ENCODE results near the gene ARAP3. TPM values are rescaled to one million over a fixed set of nuclear protein-coding genes. Genes with fewer than 3 reads are reported as not detected.
A peak's percentile ranks its signal among the peaks of the same experiment; 100 is the strongest.

The ARAP3 gene
- total and polyA plus RNA-seq, 9 of the 15 experiments (the other 6 are each of a cell fraction or from before 2014, with no cell fraction given) = 0.83 to 25.7 (median 6.4) TPM

DNA sequence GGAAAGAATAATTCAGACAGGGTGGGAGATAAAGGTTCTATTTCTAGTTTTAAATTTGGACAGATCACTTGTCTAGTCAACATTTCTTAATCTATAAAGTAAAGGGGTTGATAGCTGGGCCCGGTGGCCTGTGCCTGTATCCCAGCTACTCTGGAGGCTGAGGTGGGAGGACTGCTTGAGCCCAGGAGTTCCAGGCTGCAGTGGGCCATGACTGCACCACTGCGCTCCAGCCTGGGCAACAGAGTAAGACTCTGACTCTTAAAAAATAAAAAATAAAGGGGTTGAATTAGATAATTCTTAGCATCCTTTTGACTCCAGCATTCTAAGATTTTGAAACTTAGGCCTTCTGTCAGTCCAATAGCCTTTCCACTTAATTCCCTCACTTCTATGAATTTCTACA lies 74.0 kb downstream of the ARAP3 start (continued):
- TF ChIP-seq PRMT5 (CRISPR knock-in tag; IDR thresholded peaks at IDR 0.05) = no peak

DNA sequence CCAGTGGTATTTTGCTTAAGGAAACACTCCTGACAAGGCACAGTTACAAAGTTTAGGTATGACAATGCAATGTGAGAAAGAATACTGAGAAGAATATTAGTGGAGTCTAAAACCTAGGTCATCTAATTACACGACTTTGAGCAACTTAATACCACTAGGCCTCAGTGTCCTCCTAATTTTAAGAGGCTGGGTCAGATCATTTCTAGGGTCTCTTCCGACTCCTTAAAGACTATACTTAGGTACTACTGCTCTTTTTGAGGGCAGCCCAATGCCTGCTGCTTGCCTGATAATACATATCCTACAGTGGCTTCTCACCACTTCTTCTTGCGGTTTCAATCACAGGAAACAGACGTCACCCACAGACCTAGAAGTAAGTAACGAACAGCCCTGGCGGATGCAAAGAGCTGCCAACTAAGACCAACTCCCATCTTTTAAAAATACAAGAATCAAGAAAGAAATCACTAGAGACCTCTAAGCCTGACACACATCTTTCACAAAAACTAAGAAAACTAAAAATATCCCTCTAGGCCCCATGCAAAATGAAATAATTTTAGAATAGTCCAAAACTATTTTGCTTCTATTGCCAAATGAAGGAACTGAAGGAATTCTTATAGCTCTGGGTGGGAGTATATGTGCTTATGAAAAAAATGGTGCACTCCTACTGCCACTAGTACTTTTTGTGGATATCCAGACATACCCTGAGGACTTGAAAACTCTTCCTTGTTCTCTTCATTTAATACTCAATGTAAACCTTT lies 76.3 kb downstream of the ARAP3 start:
- Histone ChIP-seq H3K27me3 (ENCODE audit: control insufficient read depth in 2 of 2, insufficient read depth in 2 of 2, low read length in 2 of 2) (no peaks in the 10 kb centered on the region), H3K27ac (ENCODE audit: extremely low read depth, low read depth, low read length) (peak overlapping the region; percentile 86), H3K36me3 (ENCODE audit: control insufficient read depth, insufficient read depth, low read length) (peaks cover 52% of the 10 kb centered on the region), H3K9me3 (replicated peaks; ENCODE audit: control insufficient read depth, insufficient read depth, low read depth, low read length) (no peaks in the 10 kb centered on the region), H3K4me1 (replicated peaks in 1 of 2; ENCODE audit: control insufficient read depth in 2 of 2, insufficient read depth in 2 of 2, low read length in 2 of 2) (peaks cover 9 to 54% of the 10 kb centered on the region in 2 experiments; a peak in 4 of 5 replicates), H3K9ac (ENCODE audit: insufficient read depth in 1 of 2, low read depth in 2 of 2, low read length in 2 of 2) (peak overlapping the region in 1 of 2 experiments; percentile 51; a peak in 2 of 4 replicates), H3K79me2 (ENCODE audit: control insufficient read depth, insufficient read depth, low read length) (peaks cover 99% of the 10 kb centered on the region), H3K4me2 (ENCODE audit: insufficient read depth, low read length) (peak overlapping the region; percentile 66), H2AFZ (ENCODE audit: low read depth, low read length) (no peak overlapping the region), H3K4me3 (no peak overlapping the region), H3K9me1 (ENCODE audit: control insufficient read depth, insufficient read depth, low read length) (no peaks in the 10 kb centered on the region), H4K20me1 (replicated peaks; ENCODE audit: control insufficient read depth, insufficient read depth, low read length) (0 out of 2 replicates have a peak, but pooled peaks cover 4% of the 10 kb centered on the region)
- in situ Hi-C loops (cut with MboI) (no loop called here), intact Hi-C loops (cut with micrococcal nuclease) (loop anchor here (1.0 to 2.0 kb wide), 2 partner anchors 8 to 13 kb away; partner anchors contain the start of gene DIAPH1)
- 0% methylated on average over 6 of the region's 6 CpGs for WGBS (ENCODE audit: insufficient coverage, low coverage, missing lambda C conversion rate)
- ChIA-PET CTCF (ENCODE audit: low intra/inter-chr PET ratio) (no interaction called here), POLR2A (interaction anchor here (0.5 to 2.1 kb wide), 5 partner anchors 9 to 91 kb away, joined by 3 to 17 read pairs (median 7); no protein-coding TSS in a partner anchor)
- ATAC-seq (peak; percentile 86), FAIRE-seq (peak; percentile 97), DNase-seq (ENCODE audit: extremely low read depth in 1 of 4, low spot score in 3 of 4) (peak in 3 of 4 experiments; percentile 17 to 93 (median 73))
- BruUV-seq (replicated peaks) = no TSS peak
- TF ChIP-seq SPI1 (IDR thresholded peaks at IDR 0.05; ENCODE audit: borderline replicate concordance, low read depth, low read length) = peak; percentile 52; the same call in 1 of the 2 replicates
- TF ChIP-seq, protein P1, sequence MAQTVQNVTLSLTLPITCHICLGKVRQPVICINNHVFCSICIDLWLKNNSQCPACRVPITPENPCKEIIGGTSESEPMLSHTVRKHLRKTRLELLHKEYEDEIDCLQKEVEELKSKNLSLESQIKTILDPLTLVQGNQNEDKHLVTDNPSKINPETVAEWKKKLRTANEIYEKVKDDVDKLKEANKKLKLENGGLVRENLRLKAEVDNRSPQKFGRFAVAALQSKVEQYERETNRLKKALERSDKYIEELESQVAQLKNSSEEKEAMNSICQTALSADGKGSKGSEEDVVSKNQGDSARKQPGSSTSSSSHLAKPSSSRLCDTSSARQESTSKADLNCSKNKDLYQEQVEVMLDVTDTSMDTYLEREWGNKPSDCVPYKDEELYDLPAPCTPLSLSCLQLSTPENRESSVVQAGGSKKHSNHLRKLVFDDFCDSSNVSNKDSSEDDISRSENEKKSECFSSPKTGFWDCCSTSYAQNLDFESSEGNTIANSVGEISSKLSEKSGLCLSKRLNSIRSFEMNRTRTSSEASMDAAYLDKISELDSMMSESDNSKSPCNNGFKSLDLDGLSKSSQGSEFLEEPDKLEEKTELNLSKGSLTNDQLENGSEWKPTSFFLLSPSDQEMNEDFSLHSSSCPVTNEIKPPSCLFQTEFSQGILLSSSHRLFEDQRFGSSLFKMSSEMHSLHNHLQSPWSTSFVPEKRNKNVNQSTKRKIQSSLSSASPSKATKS (CRISPR knock-in tag; IDR thresholded peaks at IDR 0.05) = no peak
- TF ChIP-seq, protein P2, sequence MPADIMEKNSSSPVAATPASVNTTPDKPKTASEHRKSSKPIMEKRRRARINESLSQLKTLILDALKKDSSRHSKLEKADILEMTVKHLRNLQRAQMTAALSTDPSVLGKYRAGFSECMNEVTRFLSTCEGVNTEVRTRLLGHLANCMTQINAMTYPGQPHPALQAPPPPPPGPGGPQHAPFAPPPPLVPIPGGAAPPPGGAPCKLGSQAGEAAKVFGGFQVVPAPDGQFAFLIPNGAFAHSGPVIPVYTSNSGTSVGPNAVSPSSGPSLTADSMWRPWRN (IDR thresholded peaks at IDR 0.05; ENCODE audit: low read depth) = 0 out of 2 replicates have a peak, but pooled peaks have one; percentile 37
- peak; percentile 61 for TF ChIP-seq BCOR (IDR thresholded peaks at IDR 0.05)
- TF ChIP-seq TCFL5 (CRISPR knock-in tag; conservative IDR thresholded peaks at IDR 0.05) = no peak; the same call in 1 of the 2 replicates
- no peak for TF ChIP-seq ZNF79 (CRISPR knock-in tag; IDR thresholded peaks at IDR 0.05; ENCODE audit: low read depth)
- no peak for TF ChIP-seq SAFB2 (IDR thresholded peaks at IDR 0.05; ENCODE audit: borderline replicate concordance, low read depth, low read length, severe bottlenecking)
- peak; percentile 91 for TF ChIP-seq PML (IDR thresholded peaks at IDR 0.05; ENCODE audit: low read length)
- TF ChIP-seq NFYB (IDR thresholded peaks at IDR 0.05; ENCODE audit: extremely low read depth, insufficient read length) = no peak
- TF ChIP-seq RAD21 (CRISPR knock-in tag; conservative IDR thresholded peaks at IDR 0.05 in 1 of 2, IDR thresholded peaks at IDR 0.05 in 1 of 2) = peak in 1 of 2 experiments; percentile 18; a peak in 1 of 4 replicates
- TF ChIP-seq YBX1 (IDR thresholded peaks at IDR 0.05) = no peak
- TF ChIP-seq, protein P3, sequence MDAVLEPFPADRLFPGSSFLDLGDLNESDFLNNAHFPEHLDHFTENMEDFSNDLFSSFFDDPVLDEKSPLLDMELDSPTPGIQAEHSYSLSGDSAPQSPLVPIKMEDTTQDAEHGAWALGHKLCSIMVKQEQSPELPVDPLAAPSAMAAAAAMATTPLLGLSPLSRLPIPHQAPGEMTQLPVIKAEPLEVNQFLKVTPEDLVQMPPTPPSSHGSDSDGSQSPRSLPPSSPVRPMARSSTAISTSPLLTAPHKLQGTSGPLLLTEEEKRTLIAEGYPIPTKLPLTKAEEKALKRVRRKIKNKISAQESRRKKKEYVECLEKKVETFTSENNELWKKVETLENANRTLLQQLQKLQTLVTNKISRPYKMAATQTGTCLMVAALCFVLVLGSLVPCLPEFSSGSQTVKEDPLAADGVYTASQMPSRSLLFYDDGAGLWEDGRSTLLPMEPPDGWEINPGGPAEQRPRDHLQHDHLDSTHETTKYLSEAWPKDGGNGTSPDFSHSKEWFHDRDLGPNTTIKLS (IDR thresholded peaks at IDR 0.05; ENCODE audit: borderline replicate concordance, low read depth) = peak; percentile 39; the same call in 1 of the 2 replicates
- peak; percentile 84 for TF ChIP-seq SMAD4 (CRISPR knock-in tag; conservative IDR thresholded peaks at IDR 0.05)
- peak; percentile 96 for TF ChIP-seq SMARCE1 (IDR thresholded peaks at IDR 0.05)

Data from K562 (cell line).